Glomerular visceral epithelial cell (primary cell): ENCODE results near the gene CMBL.
"Not testable (repeated sequence)": the region's sequence is repeated elsewhere in the genome, so short reads cannot be mapped to it uniquely, and the experiment has no call there.

Experiments
- DNase-seq: peaks from one replicate; pipeline ENCODE4 v3.0.0-alpha.2; 2016; ENCODE audit errors: extremely low spot score

Gene CMBL

GRCh38 chr5:10307206-10308148 lies at the start of gene CMBL:
TSS of gene CMBL (minus strand) at chr5:10307902. CDS start at chr5:10290762, 17,140 bp downstream.
- DNase-seq = peak; percentile 65

GRCh38 chr5:10355071-10355889 lies 47.6 kb upstream of the CMBL start:
- peak; percentile 39 for DNase-seq

- peak; percentile 44 for DNase-seq
Measured at GRCh38 chr5:10354048-10354872, 46.6 kb upstream of the CMBL start.

- peak; percentile 96 for DNase-seq
Measured at GRCh38 chr5:10353241-10354047, 45.7 kb upstream of the CMBL start, which contains the start of gene MARCHF6. TSS of gene MARCHF6 (plus strand) at chr5:10353695. CDS start at chr5:10353899, 204 bp downstream.

- DNase-seq = peak; percentile 54
Measured at GRCh38 chr5:10352430-10353240, 44.9 kb upstream of the CMBL start.

- DNase-seq = no peak
Measured at GRCh38 chr5:10351919-10352318, 44.2 kb upstream of the CMBL start.

GRCh38 chr5:10351199-10351905 lies 43.6 kb upstream of the CMBL start:
- DNase-seq = peak; percentile 43

GRCh38 chr5:10348258-10348657 lies 40.6 kb upstream of the CMBL start:
- no peak for DNase-seq

GRCh38 chr5:10344461-10345106 lies 36.9 kb upstream of the CMBL start:
- not testable (repeated sequence) for DNase-seq

GRCh38 chr5:10343486-10343885 lies 35.8 kb upstream of the CMBL start:
- no peak for DNase-seq

- DNase-seq = no peak
Measured at GRCh38 chr5:10339958-10340357, 32.3 kb upstream of the CMBL start.

- DNase-seq = no peak
Measured at GRCh38 chr5:10339058-10339811, 31.5 kb upstream of the CMBL start.

- DNase-seq = no peak
Measured at GRCh38 chr5:10338686-10339057, 31.0 kb upstream of the CMBL start.

- no peak for DNase-seq
Measured at GRCh38 chr5:10337986-10338385, 30.3 kb upstream of the CMBL start.

GRCh38 chr5:10337107-10337506 lies 29.4 kb upstream of the CMBL start:
- DNase-seq = no peak

- DNase-seq = no peak
Measured at GRCh38 chr5:10335711-10336470, 28.2 kb upstream of the CMBL start.

- DNase-seq = no peak
Measured at GRCh38 chr5:10334831-10335230, 27.1 kb upstream of the CMBL start.
